ENCODE results near the gene ITK.

- TF ChIP-seq, protein P1, sequence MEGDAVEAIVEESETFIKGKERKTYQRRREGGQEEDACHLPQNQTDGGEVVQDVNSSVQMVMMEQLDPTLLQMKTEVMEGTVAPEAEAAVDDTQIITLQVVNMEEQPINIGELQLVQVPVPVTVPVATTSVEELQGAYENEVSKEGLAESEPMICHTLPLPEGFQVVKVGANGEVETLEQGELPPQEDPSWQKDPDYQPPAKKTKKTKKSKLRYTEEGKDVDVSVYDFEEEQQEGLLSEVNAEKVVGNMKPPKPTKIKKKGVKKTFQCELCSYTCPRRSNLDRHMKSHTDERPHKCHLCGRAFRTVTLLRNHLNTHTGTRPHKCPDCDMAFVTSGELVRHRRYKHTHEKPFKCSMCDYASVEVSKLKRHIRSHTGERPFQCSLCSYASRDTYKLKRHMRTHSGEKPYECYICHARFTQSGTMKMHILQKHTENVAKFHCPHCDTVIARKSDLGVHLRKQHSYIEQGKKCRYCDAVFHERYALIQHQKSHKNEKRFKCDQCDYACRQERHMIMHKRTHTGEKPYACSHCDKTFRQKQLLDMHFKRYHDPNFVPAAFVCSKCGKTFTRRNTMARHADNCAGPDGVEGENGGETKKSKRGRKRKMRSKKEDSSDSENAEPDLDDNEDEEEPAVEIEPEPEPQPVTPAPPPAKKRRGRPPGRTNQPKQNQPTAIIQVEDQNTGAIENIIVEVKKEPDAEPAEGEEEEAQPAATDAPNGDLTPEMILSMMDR (IDR thresholded peaks at IDR 0.05; ENCODE audit: extremely low read depth in 1 of 2, insufficient read depth in 1 of 2, low read depth in 1 of 2, low read length in 2 of 2) = no peak
- TF ChIP-seq POLR2AphosphoS5 (IDR thresholded peaks at IDR 0.05; ENCODE audit: insufficient read depth, low read depth, low read length) = no peak
These were observed 60.8 kb downstream of the ITK start for GRCh38 chr5:157241483-157241882.

Measured in endothelial cell of umbilical vein (primary cell).